GM23248 (cell line): ENCODE measurements around the gene MTA3. TPM values are rescaled to one million over a fixed set of nuclear protein-coding genes. Genes with fewer than 3 reads are reported as not detected.
"Not testable (repeated sequence)": the region's sequence is repeated elsewhere in the genome, so short reads cannot be mapped to it uniquely, and the experiment has no call there.

Experiments used
- DNase-seq: peaks from one replicate; pipeline ENCODE4 v3.0.0-alpha.2; 2015
- H2AFZ ChIP-seq: fragments of 200-600 bp; sonication (generic); 2 replicates; pipeline ENCODE4 v1.6.1; 2016; ENCODE audit warnings: antibody characterized with exemption
- H3F3A ChIP-seq: fragments of 200-600 bp; sonication (generic); 2 replicates; pipeline ENCODE4 v1.6.1; 2016; ENCODE audit warnings: mild to moderate bottlenecking, antibody characterized with exemption, mixed run types; ENCODE audit not compliant: insufficient read depth
- H3K27ac ChIP-seq: fragments of 200-600 bp; sonication (generic); 2 replicates; pipeline ENCODE4 v1.5.1; 2016; ENCODE audit warnings: mild to moderate bottlenecking
- H3K27me3 ChIP-seq: fragments of 200-600 bp; sonication (generic); replicated peaks from 2 replicates; pipeline ENCODE4 v1.6.1; 2016; ENCODE audit warnings: mild to moderate bottlenecking; ENCODE audit not compliant: insufficient read depth
- H3K36me3 ChIP-seq: fragments of 200-600 bp; sonication (generic); 2 replicates; pipeline ENCODE4 v1.6.1; 2016; ENCODE audit warnings: low read depth, mild to moderate bottlenecking
- H3K4me1 ChIP-seq: fragments of 200-600 bp; sonication (generic); 2 replicates; pipeline ENCODE4 v1.6.1; 2016; ENCODE audit warnings: mild to moderate bottlenecking; ENCODE audit not compliant: insufficient read depth
- H3K4me2 ChIP-seq: fragments of 200-600 bp; sonication (generic); one replicate; pipeline ENCODE4 v1.6.1; 2016; ENCODE audit warnings: mild to moderate bottlenecking; ENCODE audit not compliant: unreplicated experiment
- H3K4me3 ChIP-seq: fragments of 200-600 bp; sonication (generic); 2 replicates; pipeline ENCODE4 v1.5.1; 2016; ENCODE audit warnings: mild to moderate bottlenecking
- H3K79me2 ChIP-seq: fragments of 200-600 bp; sonication (generic); 2 replicates; pipeline ENCODE4 v1.6.1; 2016; ENCODE audit warnings: mild to moderate bottlenecking; ENCODE audit not compliant: insufficient read depth
- H3K9ac ChIP-seq: fragments of 200-600 bp; sonication (generic); 2 replicates; pipeline ENCODE4 v1.6.1; 2016; ENCODE audit warnings: mild to moderate bottlenecking
- H3K9me2 ChIP-seq: fragments of 200-600 bp; sonication (generic); 2 replicates; pipeline ENCODE4 v1.6.1; 2016; ENCODE audit warnings: mixed run types, mild to moderate bottlenecking, moderate library complexity; ENCODE audit not compliant: insufficient read depth
- H3K9me3 ChIP-seq: fragments of 200-600 bp; sonication (generic); one replicate; pipeline ENCODE4 v1.6.1; 2017; ENCODE audit warnings: low read depth
- H4K20me1 ChIP-seq: fragments of 200-600 bp; sonication (generic); 2 replicates; pipeline ENCODE4 v1.6.0; 2016; ENCODE audit not compliant: insufficient read depth
- EZH2 ChIP-seq: fragments of 200-600 bp; sonication (generic); IDR thresholded peaks from 2 replicates; pipeline ENCODE4 v1.6.1; 2018; ENCODE audit warnings: antibody characterized with exemption, mild to moderate bottlenecking; ENCODE audit not compliant: insufficient read depth, poor library complexity, severe bottlenecking
- EZH2phosphoT487 ChIP-seq: fragments of 200-600 bp; sonication (generic); IDR thresholded peaks from 2 replicates; pipeline ENCODE4 v1.6.1; 2018; ENCODE audit warnings: antibody characterized with exemption, moderate library complexity, mild to moderate bottlenecking, low read depth; ENCODE audit not compliant: insufficient read depth
- WGBS, 2 experiments: methylation state at CpG; one replicate each; pipeline ENCODE4 v1.1.6; 2015 to 2017; ENCODE audit warnings: low lambda C conversion rate in 2 of 2, low coverage in 1 of 2; ENCODE audit errors: missing lambda C conversion rate in 2 of 2; 5-methylcytosine and 5-hydroxymethylcytosine counted together
- in situ Hi-C: fragments of 300-500 bp; cut with MboI; formaldehyde crosslinking; loops from 2 replicates; pipeline ENCODE4 v1.15.0; 2020
- polyA plus RNA-seq: library from polyadenylated mRNA; unstranded; fragments of >200 nt; fragmentation: Nextera tagmentation; extraction: Ambion mirVana; gene quantifications from 2 replicates; pipeline ENCODE4 v1.2.1, GENCODE V29; 2016
- total RNA-seq: library from RNA; depleted of rRNA; stranded (reverse); fragments of >200 nt; shearing (Covaris generic); gene quantifications from 2 replicates; pipeline ENCODE4 v1.2.3, GENCODE V29; 2014

Gene MTA3
- total and polyA plus RNA-seq, 2 experiments from 2014 or later = 25.7 to 29.7 TPM

DNA sequence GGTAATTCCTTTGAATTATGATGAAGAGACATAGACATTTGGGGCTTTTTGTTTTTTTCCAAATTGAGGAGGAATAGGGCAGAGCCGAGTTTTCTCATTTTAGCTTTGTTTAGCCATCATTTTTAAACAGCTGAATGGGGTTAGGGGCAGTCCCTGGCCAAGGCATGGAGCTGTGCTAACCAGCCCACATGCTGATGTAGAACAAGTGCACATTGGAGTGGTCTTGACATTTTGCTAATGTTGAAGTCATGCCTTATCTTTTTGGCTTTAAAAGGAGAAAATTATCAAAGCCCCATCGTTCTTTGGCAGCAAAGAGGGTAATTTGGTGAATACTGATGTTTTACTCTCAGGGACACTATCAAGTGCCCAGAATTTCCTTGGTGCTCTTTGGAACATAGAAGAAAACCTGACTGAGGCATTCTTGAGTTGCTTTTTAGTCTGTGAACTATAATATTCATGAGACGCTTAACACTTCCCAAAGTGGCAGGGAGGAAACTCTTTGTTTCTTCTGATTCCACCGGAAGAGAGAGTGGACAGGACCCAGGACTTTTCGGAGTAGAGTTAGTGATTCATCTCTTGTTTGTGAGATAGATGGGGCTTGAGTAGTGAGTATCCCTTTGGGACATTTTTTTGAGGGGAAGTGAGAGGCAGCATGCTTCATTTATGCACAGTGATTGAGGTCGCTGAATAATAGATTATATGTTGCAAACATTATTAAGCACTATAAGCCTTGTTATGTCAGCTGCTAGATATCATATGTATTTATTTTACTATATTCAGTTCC, 45.0 kb downstream of the MTA3 start:
- in situ Hi-C loops = no loop called here
- peaks cover 3% of the 10 kb centered on the region for H3F3A ChIP-seq
- no peaks in the 10 kb centered on the region for H3K9me2 ChIP-seq
- TF ChIP-seq EZH2 (no peak), EZH2phosphoT487 (no peak)
- H4K20me1 ChIP-seq = no peaks in the 10 kb centered on the region; the same call in 1 of the 2 replicates
- no peak overlapping the region for H3K27ac ChIP-seq
- H3K4me3 ChIP-seq = no peak overlapping the region
- H3K27me3 ChIP-seq = no peaks in the 10 kb centered on the region
- no peak overlapping the region for H2AFZ ChIP-seq
- no peaks in the 10 kb centered on the region for H3K9me3 ChIP-seq
- H3K36me3 ChIP-seq = peaks cover 17% of the 10 kb centered on the region; the same call in 1 of the 2 replicates
- no peak for DNase-seq
- H3K9ac ChIP-seq = no peak overlapping the region
- H3K79me2 ChIP-seq = peaks cover 6% of the 10 kb centered on the region; the same call in 1 of the 2 replicates
- peaks cover 3% of the 10 kb centered on the region; the same call in 1 of the 2 replicates for H3K4me1 ChIP-seq
- 87 to 90% methylated on average over 6 of the region's 6 CpGs for WGBS, 2 experiments
- no peak overlapping the region for H3K4me2 ChIP-seq

DNA sequence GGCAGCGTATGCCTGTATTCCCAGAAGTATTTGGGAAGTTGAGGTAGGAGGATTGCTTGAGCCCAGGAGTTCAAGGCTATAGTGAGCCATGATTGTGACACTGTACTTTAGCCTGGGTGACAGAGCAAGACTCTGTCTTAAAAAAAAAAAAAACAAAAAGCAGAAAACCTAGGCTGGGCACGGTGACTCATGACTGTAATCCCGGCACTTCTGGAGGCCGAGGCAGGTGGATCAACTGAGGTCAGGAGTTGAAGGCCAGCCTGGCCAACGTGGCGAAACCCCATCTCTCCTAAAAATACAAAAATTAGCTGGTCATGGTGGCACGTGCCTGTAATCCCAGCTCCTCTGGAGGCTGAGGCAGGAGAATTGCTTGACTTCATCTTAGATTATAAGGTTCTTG, 46.4 kb downstream of the MTA3 start:
- Histone ChIP-seq H3K9me3 (no peaks in the 10 kb centered on the region), H3K4me3 (no peak overlapping the region), H3K4me2 (no peak overlapping the region), H3K9me2 (no peaks in the 10 kb centered on the region), H3K79me2 (peaks cover 5% of the 10 kb centered on the region; the same call in 1 of the 2 replicates), H4K20me1 (no peaks in the 10 kb centered on the region; the same call in 1 of the 2 replicates), H3K4me1 (peaks cover 16% of the 10 kb centered on the region), H2AFZ (no peak overlapping the region), H3K36me3 (peaks cover 11% of the 10 kb centered on the region; the same call in 1 of the 2 replicates), H3F3A (peaks cover 17% of the 10 kb centered on the region), H3K9ac (no peak overlapping the region), H3K27ac (no peak overlapping the region), H3K27me3 (no peaks in the 10 kb centered on the region)
- no peak for DNase-seq
- no peak for TF ChIP-seq EZH2phosphoT487
- 94 to 97% methylated on average over 7 of the region's 7 CpGs for WGBS, 2 experiments
- in situ Hi-C loops = no loop called here

DNA sequence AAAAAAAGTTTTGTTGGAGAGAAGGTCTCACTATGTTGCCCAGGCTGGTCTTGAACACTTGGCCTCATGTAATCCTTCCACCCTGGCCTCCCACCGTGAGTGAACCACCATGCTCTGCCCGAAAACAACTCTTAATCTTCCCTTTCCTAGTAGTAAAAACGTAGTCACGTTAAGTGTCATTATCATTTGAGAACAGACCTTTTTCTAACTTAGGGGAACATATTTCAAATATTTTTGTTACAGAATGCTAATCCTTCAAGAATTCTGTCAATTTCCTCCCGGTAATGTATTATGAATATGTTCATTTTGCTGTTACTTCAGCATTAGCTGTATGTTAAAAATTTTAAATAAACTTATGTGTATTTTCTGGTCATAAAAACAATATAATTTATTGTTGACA, 49.7 kb downstream of the MTA3 start:
- no peak overlapping the region for H3K4me2 ChIP-seq
- DNase-seq = no peak
- H4K20me1 ChIP-seq = no peaks in the 10 kb centered on the region; the same call in 1 of the 2 replicates
- 92 to 93% methylated on average over 5 of the region's 5 CpGs for WGBS, 2 experiments
- H2AFZ ChIP-seq = no peak overlapping the region
- H3K27me3 ChIP-seq = no peaks in the 10 kb centered on the region
- in situ Hi-C loops = no loop called here
- no peak overlapping the region for H3K4me3 ChIP-seq
- H3K9ac ChIP-seq = no peak overlapping the region
- H3K27ac ChIP-seq = no peak overlapping the region
- TF ChIP-seq EZH2phosphoT487 (no peak), EZH2 (no peak)
- H3F3A ChIP-seq = peaks cover 26% of the 10 kb centered on the region
- peaks cover 2% of the 10 kb centered on the region; the same call in 1 of the 2 replicates for H3K79me2 ChIP-seq
- peaks cover 5% of the 10 kb centered on the region; the same call in 1 of the 2 replicates for H3K36me3 ChIP-seq
- H3K9me2 ChIP-seq = no peaks in the 10 kb centered on the region
- H3K4me1 ChIP-seq = peaks cover 17% of the 10 kb centered on the region
- H3K9me3 ChIP-seq = no peaks in the 10 kb centered on the region

GRCh38 chr2:42618972-42619371, 50.5 kb downstream of the MTA3 start:
- Histone ChIP-seq H3K4me3 (no peak overlapping the region), H3F3A (peaks cover 26% of the 10 kb centered on the region), H3K27me3 (no peaks in the 10 kb centered on the region), H3K9me2 (no peaks in the 10 kb centered on the region), H3K9ac (no peak overlapping the region), H3K9me3 (no peaks in the 10 kb centered on the region), H3K27ac (peak overlapping the region; percentile 49), H3K4me2 (peak overlapping the region; percentile 45), H2AFZ (no peak overlapping the region), H3K79me2 (peaks cover 10% of the 10 kb centered on the region; the same call in 1 of the 2 replicates), H3K4me1 (peaks cover 17% of the 10 kb centered on the region), H3K36me3 (peaks cover 5% of the 10 kb centered on the region; the same call in 1 of the 2 replicates), H4K20me1 (no peaks in the 10 kb centered on the region; the same call in 1 of the 2 replicates)
- WGBS, 2 experiments = 24 to 27% methylated on average over 2 of the region's 2 CpGs
- TF ChIP-seq EZH2phosphoT487 (no peak), EZH2 (no peak)
- in situ Hi-C loops = no loop called here
- DNase-seq = peak; percentile 72

GRCh38 chr2:42621626-42622025, 53.2 kb downstream of the MTA3 start:
- H3K9ac ChIP-seq, H3K36me3 ChIP-seq, H3K4me3 ChIP-seq, in situ Hi-C loops, H3K27me3 ChIP-seq, H4K20me1 ChIP-seq, H2AFZ ChIP-seq, H3K9me2 ChIP-seq, DNase-seq, H3K4me2 ChIP-seq, H3K27ac ChIP-seq, H3K9me3 ChIP-seq: not testable (repeated sequence)
- Histone ChIP-seq H3K79me2 (peaks cover 10% of the 10 kb centered on the region; the same call in 1 of the 2 replicates), H3K4me1 (peaks cover 17% of the 10 kb centered on the region), H3F3A (peaks cover 26% of the 10 kb centered on the region)
- 96 to 100% methylated on average over 3 to 26 of the region's 26 CpGs for WGBS, 2 experiments
